Upper lobe of left lung (tissue), 6 donors: ENCODE data around the gene SMAP1. TPM values are rescaled to one million over a fixed set of nuclear protein-coding genes. Genes with fewer than 3 reads are reported as not detected.

Experiments used
- ATAC-seq, 2 donors: fragments of 200-7000 bp; cut with Tn5 transposase; one replicate each; pipeline ENCODE4 v1.9.1; 2022; ENCODE audit warnings: mild to moderate bottlenecking in 2 of 2, moderate library complexity in 2 of 2; ENCODE audit not compliant: low FRiP score in 2 of 2
- DNase-seq, 2 donors: peaks; one replicate each; pipeline ENCODE4 v3.0.0-alpha.2; 2019 to 2020
- H3K27ac ChIP-seq, 4 donors: fragments of 200-600 bp; sonication (generic); one replicate each; pipeline ENCODE4 v1.5.1; 2016 to 2019
- H3K27me3 ChIP-seq, 4 donors: fragments of 200-600 bp; sonication (generic); one replicate each; pipeline ENCODE4 v1.5.1; 2017 to 2019
- H3K36me3 ChIP-seq, 4 donors: fragments of 200-600 bp; sonication (generic); one replicate each; pipeline ENCODE4 v1.5.1; 2016 to 2019
- H3K4me1 ChIP-seq, 4 donors: fragments of 200-600 bp; sonication (generic); one replicate each; pipeline ENCODE4 v1.5.1; 2018 to 2019
- H3K4me3 ChIP-seq, 4 donors: fragments of 200-600 bp; sonication (generic); one replicate each; pipeline ENCODE4 v1.5.1; 2017 to 2019; ENCODE audit warnings: mild to moderate bottlenecking in 2 of 4, moderate library complexity in 1 of 4
- H3K9me3 ChIP-seq, 4 donors: fragments of 200-600 bp; sonication (generic); one replicate each; pipeline ENCODE4 v1.5.1; 2018 to 2019
- CTCF ChIP-seq, 6 experiments: fragments of 450-650 bp in 4 of 6; fragments of 200-600 bp in 2 of 6; sonication (generic) in 2 of 6; IDR thresholded peaks; one replicate each; pipeline ENCODE4 v1.5.1; 2016 to 2019; ENCODE audit warnings: antibody characterized with exemption in 6 of 6
- EP300 ChIP-seq, 4 donors: sonication (generic); formaldehyde crosslinking; IDR thresholded peaks; one replicate each; pipeline ENCODE4 v1.5.1; 2017; ENCODE audit warnings: antibody characterized with exemption in 4 of 4, control low read depth in 2 of 4
- POLR2A ChIP-seq, 4 donors: fragments of 450-650 bp; IDR thresholded peaks; one replicate each; pipeline ENCODE4 v1.5.1; 2016 to 2017; ENCODE audit warnings: antibody characterized with exemption in 4 of 4, mild to moderate bottlenecking in 2 of 4
- POLR2AphosphoS5 ChIP-seq, 2 donors: sonication (generic); formaldehyde crosslinking; IDR thresholded peaks; one replicate each; pipeline ENCODE4 v1.5.1; 2017; ENCODE audit warnings: antibody characterized with exemption in 2 of 2
- WGBS, 2 donors: methylation state at CpG; one replicate each; pipeline ENCODE4 v1.1.5; 2017 to 2018; 5-methylcytosine and 5-hydroxymethylcytosine counted together
- total RNA-seq, 6 donors: library from RNA; depleted of rRNA in 4 of 6; stranded (reverse); fragments of >200 nt in 4 of 6; gene quantifications; one replicate each; pipeline versions ENCODE4 v1.1.0 to v1.2.1, GENCODE V29; 2016 to 2021
- donor health status: DM: no; HTN: no; CAD: no; lungs with moderate emphysema.
- donor health status: DM: no; HTN: yes; CAD: no; lungs with severe emphysema.

Gene SMAP1
- total RNA-seq, 6 donors from 2014 or later = 16.3 to 34.4 (median 21.7) TPM

- no peaks in the 10 kb centered on the region for H3K27me3 ChIP-seq
- 89 to 95% methylated on average over 3 of the region's 3 CpGs for WGBS, 2 donors
- DNase-seq (no peak), ATAC-seq (no peak)
- H3K9me3 ChIP-seq = peaks cover 0 to 12% (median 4%) of the 10 kb centered on the region in 4 donors
- H3K27ac ChIP-seq = no peak overlapping the region
- no peak overlapping the region for H3K4me3 ChIP-seq
- TF ChIP-seq POLR2A (IDR thresholded peaks at IDR 0.05) = no peak
- no peak for TF ChIP-seq CTCF (IDR thresholded peaks at IDR 0.05)
- TF ChIP-seq POLR2AphosphoS5 (IDR thresholded peaks at IDR 0.05) = no peak
- TF ChIP-seq EP300 (IDR thresholded peaks at IDR 0.05) = no peak
- H3K36me3 ChIP-seq = no peaks in the 10 kb centered on the region
- no peaks in the 10 kb centered on the region for H3K4me1 ChIP-seq
Measured at GRCh38 chr6:70709826-70710225, 42.1 kb downstream of the SMAP1 start.

- no peak overlapping the region for H3K27ac ChIP-seq
- no peaks in the 10 kb centered on the region for H3K27me3 ChIP-seq
- H3K4me1 ChIP-seq = peaks cover 0 to 8% (median 3%) of the 10 kb centered on the region in 4 donors
- H3K36me3 ChIP-seq = no peaks in the 10 kb centered on the region
- no peak for DNase-seq
- ATAC-seq = no peak
- peaks cover 0 to 18% (median 9%) of the 10 kb centered on the region in 4 donors for H3K9me3 ChIP-seq
- TF ChIP-seq POLR2A (IDR thresholded peaks at IDR 0.05) (no peak), EP300 (IDR thresholded peaks at IDR 0.05) (no peak), CTCF (IDR thresholded peaks at IDR 0.05) (no peak), POLR2AphosphoS5 (IDR thresholded peaks at IDR 0.05) (no peak)
- H3K4me3 ChIP-seq = no peak overlapping the region
Measured at GRCh38 chr6:70714716-70715257, 47.1 kb downstream of the SMAP1 start.

- Histone ChIP-seq H3K27ac (no peak overlapping the region), H3K9me3 (peaks cover 0 to 18% (median 9%) of the 10 kb centered on the region in 4 donors), H3K27me3 (no peaks in the 10 kb centered on the region), H3K4me3 (no peak overlapping the region), H3K4me1 (peaks cover 0 to 8% (median 3%) of the 10 kb centered on the region in 4 donors), H3K36me3 (no peaks in the 10 kb centered on the region)
- no peak for TF ChIP-seq POLR2AphosphoS5 (IDR thresholded peaks at IDR 0.05)
- TF ChIP-seq CTCF (IDR thresholded peaks at IDR 0.05) = no peak
- no peak for TF ChIP-seq POLR2A (IDR thresholded peaks at IDR 0.05)
- no peak for TF ChIP-seq EP300 (IDR thresholded peaks at IDR 0.05)
- DNase-seq = no peak
- no peak for ATAC-seq
- 58 to 70% methylated on average over 5 of the region's 5 CpGs for WGBS, 2 donors
Measured at GRCh38 chr6:70717038-70717801, 49.5 kb downstream of the SMAP1 start.

- ATAC-seq (no peak), DNase-seq (no peak)
- H3K27me3 ChIP-seq = no peaks in the 10 kb centered on the region
- WGBS, 2 donors = 71 to 73% methylated on average over 2 of the region's 2 CpGs
- no peaks in the 10 kb centered on the region for H3K36me3 ChIP-seq
- no peak overlapping the region for H3K4me3 ChIP-seq
- H3K9me3 ChIP-seq = no peaks in the 10 kb centered on the region
- no peak overlapping the region for H3K27ac ChIP-seq
- TF ChIP-seq POLR2AphosphoS5 (IDR thresholded peaks at IDR 0.05) (no peak), POLR2A (IDR thresholded peaks at IDR 0.05) (no peak), CTCF (IDR thresholded peaks at IDR 0.05) (no peak), EP300 (IDR thresholded peaks at IDR 0.05) (no peak)
- peaks cover 0 to 3% (median 0%) of the 10 kb centered on the region in 4 donors for H3K4me1 ChIP-seq
Measured at GRCh38 chr6:70724524-70724923, 56.8 kb downstream of the SMAP1 start.
